ENCODE data around the gene CNOT1. TPM values are rescaled to one million over a fixed set of nuclear protein-coding genes. Genes with fewer than 3 reads are reported as not detected.

CNOT1 gene
- total and polyA plus RNA-seq, 2 of the 4 experiments (the other 2 are of a cell fraction): 85.5 to 357 TPM

DNA sequence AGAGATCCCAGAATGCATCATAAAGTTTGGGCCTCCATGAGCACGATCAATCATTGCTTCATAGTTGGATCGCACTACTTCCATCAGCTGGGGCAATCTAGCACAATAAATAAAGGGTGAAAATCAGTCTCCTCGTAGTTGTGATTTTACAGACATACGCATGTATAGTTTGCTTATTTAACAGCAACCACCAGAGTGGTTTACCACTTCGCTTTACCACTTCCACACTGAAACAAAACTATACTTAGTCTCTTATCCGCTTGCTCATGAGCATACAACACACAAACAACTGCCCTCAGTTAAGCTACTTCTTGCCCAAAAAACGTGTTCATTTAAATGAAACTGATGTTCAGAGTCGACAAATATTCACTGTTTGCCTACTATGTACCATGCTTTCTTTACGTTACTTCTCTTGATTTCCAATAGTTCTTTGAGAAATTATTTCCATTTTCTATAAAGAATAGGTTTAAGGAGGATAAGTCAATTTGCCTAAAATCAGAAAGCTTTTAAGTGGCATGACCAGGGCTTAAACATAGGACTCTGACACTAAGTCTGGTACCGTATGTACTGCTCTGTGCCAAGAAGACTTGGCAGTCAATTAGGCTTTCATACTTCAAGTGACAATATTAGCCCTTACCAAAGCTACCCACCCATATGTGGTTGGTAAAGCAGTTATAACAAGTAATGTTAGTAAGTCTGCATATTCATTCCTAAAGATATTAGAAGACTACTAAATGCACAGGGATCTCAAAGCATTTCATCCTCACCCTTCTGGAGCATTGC lies 92.3 kb downstream of the CNOT1 start:
- Histone ChIP-seq H3K23ac (ENCODE audit: low read depth, low read length) (no peak overlapping the region), H3K4me1 (ENCODE audit: control insufficient read depth, insufficient read depth, low read length) (no peaks in the 10 kb centered on the region), H3K36me3 (ENCODE audit: control insufficient read depth, insufficient read depth, low read length) (peaks cover 66% of the 10 kb centered on the region), H2BK20ac (ENCODE audit: low read depth, low read length) (no peak overlapping the region), H2AK9ac (replicated peaks; ENCODE audit: low read depth, low read length, poor library complexity) (no peak overlapping the region), H2BK120ac (ENCODE audit: low read depth, low read length) (no peak overlapping the region), H2BK15ac (ENCODE audit: low read depth, low read length) (no peak overlapping the region), H3K27ac (ENCODE audit: insufficient read depth, low read length) (no peak overlapping the region), H3K4me3 (ENCODE audit: insufficient read depth, low read depth, low read length) (no peak overlapping the region), H3K4me2 (ENCODE audit: low read depth, low read length) (no peak overlapping the region), H4K8ac (ENCODE audit: low read depth in 2 of 2, low read length in 2 of 2) (no peak overlapping the region), H3K9me1 (ENCODE audit: insufficient read depth, low read length) (no peaks in the 10 kb centered on the region), H3K14ac (replicated peaks; ENCODE audit: low read depth, low read length) (no peak overlapping the region), H4K5ac (ENCODE audit: low read depth, low read length) (no peak overlapping the region), H3K18ac (ENCODE audit: low read depth, low read length) (no peak overlapping the region), H2BK5ac (ENCODE audit: low read depth, low read length, poor library complexity, severe bottlenecking) (no peak overlapping the region), H3K27me3 (ENCODE audit: control insufficient read depth, insufficient read depth, low read length) (no peaks in the 10 kb centered on the region), H3K9ac (ENCODE audit: low read depth, low read length) (no peak overlapping the region), H3K9me3 (ENCODE audit: control insufficient read depth, insufficient read depth, low read length) (no peaks in the 10 kb centered on the region), H4K91ac (ENCODE audit: insufficient read depth, low read depth, low read length) (no peak overlapping the region), H3K56ac (ENCODE audit: extremely low read depth, insufficient read depth, low read length) (no peak overlapping the region), H2AK5ac (ENCODE audit: low read depth, low read length) (no peak overlapping the region), H3K79me1 (ENCODE audit: low read depth in 1 of 2, low read length in 2 of 2) (peaks cover 11 to 17% of the 10 kb centered on the region in 2 experiments), H4K20me1 (ENCODE audit: insufficient read depth, low read length) (no peaks in the 10 kb centered on the region; the same call in 1 of the 2 replicates), H3K4ac (ENCODE audit: low read depth, low read length) (no peak overlapping the region), H2AFZ (replicated peaks; ENCODE audit: low read length, poor library complexity) (no peak overlapping the region)
- no peak for DNase-seq
- 100% methylated on average over 3 of the region's 10 CpGs; no CpG with 5 or more reads in 1 of the 2 experiments for WGBS, 2 experiments (ENCODE audit: extremely low coverage in 2 of 2, insufficient read length in 1 of 2)
- intact Hi-C loops (cut with micrococcal nuclease) (loop anchor here (2.0 kb wide), 1 partner anchor 41 kb away; no protein-coding TSS in a partner anchor), in situ Hi-C loops (cut with MboI; ENCODE audit: low sequenced_read_pairs) (no loop called here), dilution Hi-C loops (cut with HindIII; ENCODE audit: low sequenced_read_pairs, unreplicated experiment) (no loop called here)
- no TSS peak for BruUV-seq (replicated peaks)
- ChIA-PET CTCF (interaction anchor here (1.0 kb wide), 2 partner anchors 9 to 11 kb away, joined by 3 to 4 read pairs; no protein-coding TSS in a partner anchor), POLR2A (ENCODE audit: unreplicated experiment) (no interaction called here)
- ATAC-seq (ENCODE audit: low read depth): no peak
- TF ChIP-seq CHD1 (IDR thresholded peaks at IDR 0.05; ENCODE audit: low read depth, low read length) (no peak), MAZ (IDR thresholded peaks at IDR 0.05; ENCODE audit: borderline replicate concordance, low read depth, low read length) (no peak), RCOR1 (IDR thresholded peaks at IDR 0.05; ENCODE audit: insufficient replicate concordance, low read length) (no peak), RAD21 (IDR thresholded peaks at IDR 0.05; ENCODE audit: low read length) (no peak), POLR2A (IDR thresholded peaks at IDR 0.05; ENCODE audit: low read depth, low read length) (no peak), NFE2L2 (IDR thresholded peaks at IDR 0.05; ENCODE audit: low read depth, low read length) (no peak), MXI1 (IDR thresholded peaks at IDR 0.05; ENCODE audit: borderline replicate concordance, low read depth, low read length) (no peak), RFX5 (IDR thresholded peaks at IDR 0.05; ENCODE audit: low read depth, low read length) (no peak), MAFK (IDR thresholded peaks at IDR 0.05; ENCODE audit: low read depth, low read length) (no peak), BHLHE40 (IDR thresholded peaks at IDR 0.05; ENCODE audit: low read depth, low read length) (no peak), CEBPB (IDR thresholded peaks at IDR 0.05; ENCODE audit: low read depth, low read length) (no peak), SMC3 (IDR thresholded peaks at IDR 0.05; ENCODE audit: low read depth, low read length) (no peak)
- TF ChIP-seq, protein P1, sequence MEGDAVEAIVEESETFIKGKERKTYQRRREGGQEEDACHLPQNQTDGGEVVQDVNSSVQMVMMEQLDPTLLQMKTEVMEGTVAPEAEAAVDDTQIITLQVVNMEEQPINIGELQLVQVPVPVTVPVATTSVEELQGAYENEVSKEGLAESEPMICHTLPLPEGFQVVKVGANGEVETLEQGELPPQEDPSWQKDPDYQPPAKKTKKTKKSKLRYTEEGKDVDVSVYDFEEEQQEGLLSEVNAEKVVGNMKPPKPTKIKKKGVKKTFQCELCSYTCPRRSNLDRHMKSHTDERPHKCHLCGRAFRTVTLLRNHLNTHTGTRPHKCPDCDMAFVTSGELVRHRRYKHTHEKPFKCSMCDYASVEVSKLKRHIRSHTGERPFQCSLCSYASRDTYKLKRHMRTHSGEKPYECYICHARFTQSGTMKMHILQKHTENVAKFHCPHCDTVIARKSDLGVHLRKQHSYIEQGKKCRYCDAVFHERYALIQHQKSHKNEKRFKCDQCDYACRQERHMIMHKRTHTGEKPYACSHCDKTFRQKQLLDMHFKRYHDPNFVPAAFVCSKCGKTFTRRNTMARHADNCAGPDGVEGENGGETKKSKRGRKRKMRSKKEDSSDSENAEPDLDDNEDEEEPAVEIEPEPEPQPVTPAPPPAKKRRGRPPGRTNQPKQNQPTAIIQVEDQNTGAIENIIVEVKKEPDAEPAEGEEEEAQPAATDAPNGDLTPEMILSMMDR (conservative IDR thresholded peaks at IDR 0.05; ENCODE audit: low read depth, low read length): no peak
- TF ChIP-seq, protein P2, sequence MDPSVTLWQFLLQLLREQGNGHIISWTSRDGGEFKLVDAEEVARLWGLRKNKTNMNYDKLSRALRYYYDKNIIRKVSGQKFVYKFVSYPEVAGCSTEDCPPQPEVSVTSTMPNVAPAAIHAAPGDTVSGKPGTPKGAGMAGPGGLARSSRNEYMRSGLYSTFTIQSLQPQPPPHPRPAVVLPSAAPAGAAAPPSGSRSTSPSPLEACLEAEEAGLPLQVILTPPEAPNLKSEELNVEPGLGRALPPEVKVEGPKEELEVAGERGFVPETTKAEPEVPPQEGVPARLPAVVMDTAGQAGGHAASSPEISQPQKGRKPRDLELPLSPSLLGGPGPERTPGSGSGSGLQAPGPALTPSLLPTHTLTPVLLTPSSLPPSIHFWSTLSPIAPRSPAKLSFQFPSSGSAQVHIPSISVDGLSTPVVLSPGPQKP (IDR thresholded peaks at IDR 0.05; ENCODE audit: borderline replicate concordance, low read depth, low read length): no peak
- TF ChIP-seq, protein P3, sequence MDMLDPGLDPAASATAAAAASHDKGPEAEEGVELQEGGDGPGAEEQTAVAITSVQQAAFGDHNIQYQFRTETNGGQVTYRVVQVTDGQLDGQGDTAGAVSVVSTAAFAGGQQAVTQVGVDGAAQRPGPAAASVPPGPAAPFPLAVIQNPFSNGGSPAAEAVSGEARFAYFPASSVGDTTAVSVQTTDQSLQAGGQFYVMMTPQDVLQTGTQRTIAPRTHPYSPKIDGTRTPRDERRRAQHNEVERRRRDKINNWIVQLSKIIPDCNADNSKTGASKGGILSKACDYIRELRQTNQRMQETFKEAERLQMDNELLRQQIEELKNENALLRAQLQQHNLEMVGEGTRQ (IDR thresholded peaks at IDR 0.05; ENCODE audit: low read depth, low read length): no peak

Data from IMR-90 (cell line).